Liver (tissue), 9 donors: ENCODE data around the gene NELFCD. TPM values are rescaled to one million over a fixed set of nuclear protein-coding genes. Genes with fewer than 3 reads are reported as not detected.

ENCODE experiments used
- DNase-seq: peaks from one replicate; pipeline ENCODE4 v3.0.0-alpha.2; 2017; ENCODE audit warnings: low spot score
- H3K27ac ChIP-seq, 2 donors: one replicate each; pipeline ENCODE4 v1.7.0; 2013; ENCODE audit warnings: inconsistent platforms in 2 of 2, low read length in 2 of 2, control low read depth in 1 of 2, low read depth in 1 of 2, mild to moderate bottlenecking in 1 of 2
- H3K27me3 ChIP-seq, 4 donors: one replicate each; pipeline versions ENCODE4 v1.6.1 to v1.7.0; 2013; ENCODE audit warnings: low read length in 3 of 4, inconsistent platforms in 1 of 4, mild to moderate bottlenecking in 1 of 4, moderate library complexity in 1 of 4; ENCODE audit not compliant: control insufficient read depth in 4 of 4, insufficient read depth in 4 of 4
- H3K36me3 ChIP-seq, 4 donors: one replicate each; pipeline versions ENCODE4 v1.6.1 to v1.7.0; 2013; ENCODE audit warnings: low read length in 3 of 4, mild to moderate bottlenecking in 3 of 4, low read depth in 1 of 4, moderate library complexity in 1 of 4; ENCODE audit not compliant: control insufficient read depth in 4 of 4, insufficient read depth in 3 of 4
- H3K4me1 ChIP-seq, 4 donors: one replicate each; pipeline versions ENCODE4 v1.6.1 to v1.7.0; 2013; ENCODE audit warnings: low read length in 3 of 4, mild to moderate bottlenecking in 3 of 4, moderate library complexity in 1 of 4; ENCODE audit not compliant: control insufficient read depth in 4 of 4, insufficient read depth in 4 of 4
- H3K4me3 ChIP-seq, 3 donors: one replicate each; pipeline versions ENCODE4 v1.6.1 to v1.7.0; 2013; ENCODE audit warnings: low read length in 3 of 3, control low read depth in 1 of 3, low read depth in 1 of 3, mild to moderate bottlenecking in 1 of 3
- H3K9ac ChIP-seq, 2 donors: one replicate each; pipeline ENCODE4 v1.7.0; 2013; ENCODE audit warnings: low read length in 2 of 2, mild to moderate bottlenecking in 2 of 2, moderate library complexity in 2 of 2, control low read depth in 1 of 2, low read depth in 1 of 2
- H3K9me3 ChIP-seq, 4 donors: one replicate each; pipeline versions ENCODE4 v1.6.1 to v1.7.0; 2013; ENCODE audit warnings: low read length in 3 of 4; ENCODE audit not compliant: control insufficient read depth in 4 of 4
- EGR1 ChIP-seq, 2 donors: IDR thresholded peaks; 2 replicates each; pipeline ENCODE4 v1.6.1; 2016 to 2018; ENCODE audit warnings: antibody characterized with exemption in 2 of 2, low read depth in 2 of 2
- FOXA1 ChIP-seq: IDR thresholded peaks from 2 replicates; pipeline ENCODE4 v1.6.1; 2016; ENCODE audit warnings: antibody characterized with exemption
- GABPA ChIP-seq, 2 donors: IDR thresholded peaks in 1 of 2; conservative IDR thresholded peaks in 1 of 2; 2 replicates each; pipeline ENCODE4 v1.6.1; 2016; ENCODE audit warnings: antibody characterized with exemption in 2 of 2, mild to moderate bottlenecking in 1 of 2, moderate library complexity in 1 of 2
- HNF4A ChIP-seq, 2 donors: conservative IDR thresholded peaks; 2 replicates each; pipeline ENCODE4 v1.6.1; 2016; ENCODE audit warnings: antibody characterized with exemption in 2 of 2, mild to moderate bottlenecking in 2 of 2
- HNF4G ChIP-seq: IDR thresholded peaks from 2 replicates; pipeline ENCODE4 v1.6.1; 2016; ENCODE audit warnings: antibody characterized with exemption
- NR2F2 ChIP-seq: IDR thresholded peaks from 2 replicates; pipeline ENCODE4 v1.6.1; 2016; ENCODE audit warnings: antibody characterized with exemption
- RAD21 ChIP-seq, 2 donors: IDR thresholded peaks; 2 replicates each; pipeline ENCODE4 v1.6.1; 2016; ENCODE audit warnings: antibody characterized with exemption in 2 of 2, mild to moderate bottlenecking in 2 of 2
- RXRA ChIP-seq, 2 donors: IDR thresholded peaks; 2 replicates each; pipeline ENCODE4 v1.6.1; 2017 to 2018; ENCODE audit warnings: antibody characterized with exemption in 2 of 2, mild to moderate bottlenecking in 1 of 2
- SP1 ChIP-seq: IDR thresholded peaks from 2 replicates; pipeline ENCODE4 v1.6.1; 2018; ENCODE audit warnings: antibody characterized with exemption, mild to moderate bottlenecking
- TAF1 ChIP-seq: conservative IDR thresholded peaks from 2 replicates; pipeline ENCODE4 v1.6.1; 2016; ENCODE audit warnings: antibody characterized with exemption, mild to moderate bottlenecking
- YY1 ChIP-seq: IDR thresholded peaks from 2 replicates; pipeline ENCODE4 v1.6.1; 2016; ENCODE audit warnings: antibody characterized with exemption, mild to moderate bottlenecking
- WGBS: extraction: QIAGEN DNeasy Blood & Tissue Kit; methylation state at CpG from one replicate; pipeline ENCODE4 v1.1.7; 2013; 5-methylcytosine and 5-hydroxymethylcytosine counted together
- polyA plus RNA-seq, 2 donors: library from polyadenylated mRNA; stranded (reverse) in 1 of 2; unstranded in 1 of 2; fragments of 200-250 nt in 1 of 2; fragments of >200 nt in 1 of 2; fragmentation: Nextera tagmentation in 1 of 2; extraction: Ambion mirVana in 1 of 2; gene quantifications; one replicate each; pipeline versions ENCODE4 v1.2.1 to v1.2.3, GENCODE V29; 2013 to 2015
- total RNA-seq, 2 donors: library from RNA; depleted of rRNA; stranded (reverse); fragments of >200 nt; gene quantifications; one replicate each; pipeline ENCODE4 v1.2.3, GENCODE V29; 2014
- TF ChIP-seq, protein P1 (sequence below): IDR thresholded peaks from 2 replicates; pipeline ENCODE4 v1.6.1; 2016; ENCODE audit warnings: antibody characterized with exemption, mild to moderate bottlenecking
- TF ChIP-seq, protein P2 (sequence below): IDR thresholded peaks from 2 replicates; pipeline ENCODE4 v1.6.1; 2016; ENCODE audit warnings: antibody characterized with exemption
- TF ChIP-seq, protein P3 (sequence below): fragments of 150-350 bp; IDR thresholded peaks from 2 replicates; pipeline ENCODE4 v1.5.1; 2017; ENCODE audit warnings: improper control_type of control experiment, low read depth, low read length; ENCODE audit not compliant: missing input control
- donor health status: healthy.
- donor health status: healthy.
- donor health status: healthy.
- donor health status: healthy.
- donor health status: healthy.

NELFCD gene
- total and polyA plus RNA-seq, 4 donors: 28.1 to 39.8 (median 37.0) TPM

DNA sequence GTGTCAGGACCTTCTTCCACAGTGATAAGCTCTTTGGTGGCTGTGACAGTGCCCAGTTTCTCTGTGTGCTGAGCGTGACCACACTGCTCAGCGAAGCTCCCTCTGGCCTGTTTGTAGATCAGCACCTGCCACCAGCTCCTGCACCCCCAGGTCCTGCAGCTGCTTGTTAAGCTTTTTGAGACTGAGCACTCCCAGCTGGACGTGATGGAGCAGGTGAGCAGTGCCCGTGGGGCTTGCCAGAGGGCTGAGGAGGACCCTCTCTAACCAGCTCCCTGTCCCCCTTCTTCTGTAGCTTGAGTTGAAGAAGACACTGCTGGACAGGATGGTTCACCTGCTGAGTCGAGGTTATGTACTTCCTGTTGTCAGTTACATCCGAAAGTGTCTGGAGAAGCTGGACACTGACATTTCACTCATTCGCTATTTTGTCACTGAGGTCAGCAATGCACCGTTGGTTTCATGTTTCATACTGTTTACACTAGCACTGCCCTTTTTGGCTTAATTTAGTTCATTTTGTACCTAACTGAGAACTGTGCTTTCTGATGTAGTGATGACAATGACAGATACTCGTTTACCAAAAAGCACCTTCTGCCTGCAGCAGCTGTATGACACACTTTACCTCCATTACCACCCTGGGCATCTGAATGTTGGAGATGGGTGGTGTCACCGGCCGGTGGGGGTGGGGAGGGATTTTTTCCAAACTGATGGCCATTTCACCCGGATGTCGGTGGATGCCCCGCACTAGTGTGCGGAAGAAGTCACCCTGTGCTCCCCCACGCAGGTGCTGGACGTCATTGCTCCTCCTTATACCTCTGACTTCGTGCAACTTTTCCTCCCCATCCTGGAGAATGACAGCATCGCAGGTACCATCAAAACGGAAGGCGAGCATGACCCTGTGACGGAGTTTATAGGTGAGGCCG, 12.5 kb downstream of the NELFCD start (continued):
- TF ChIP-seq, protein P1, sequence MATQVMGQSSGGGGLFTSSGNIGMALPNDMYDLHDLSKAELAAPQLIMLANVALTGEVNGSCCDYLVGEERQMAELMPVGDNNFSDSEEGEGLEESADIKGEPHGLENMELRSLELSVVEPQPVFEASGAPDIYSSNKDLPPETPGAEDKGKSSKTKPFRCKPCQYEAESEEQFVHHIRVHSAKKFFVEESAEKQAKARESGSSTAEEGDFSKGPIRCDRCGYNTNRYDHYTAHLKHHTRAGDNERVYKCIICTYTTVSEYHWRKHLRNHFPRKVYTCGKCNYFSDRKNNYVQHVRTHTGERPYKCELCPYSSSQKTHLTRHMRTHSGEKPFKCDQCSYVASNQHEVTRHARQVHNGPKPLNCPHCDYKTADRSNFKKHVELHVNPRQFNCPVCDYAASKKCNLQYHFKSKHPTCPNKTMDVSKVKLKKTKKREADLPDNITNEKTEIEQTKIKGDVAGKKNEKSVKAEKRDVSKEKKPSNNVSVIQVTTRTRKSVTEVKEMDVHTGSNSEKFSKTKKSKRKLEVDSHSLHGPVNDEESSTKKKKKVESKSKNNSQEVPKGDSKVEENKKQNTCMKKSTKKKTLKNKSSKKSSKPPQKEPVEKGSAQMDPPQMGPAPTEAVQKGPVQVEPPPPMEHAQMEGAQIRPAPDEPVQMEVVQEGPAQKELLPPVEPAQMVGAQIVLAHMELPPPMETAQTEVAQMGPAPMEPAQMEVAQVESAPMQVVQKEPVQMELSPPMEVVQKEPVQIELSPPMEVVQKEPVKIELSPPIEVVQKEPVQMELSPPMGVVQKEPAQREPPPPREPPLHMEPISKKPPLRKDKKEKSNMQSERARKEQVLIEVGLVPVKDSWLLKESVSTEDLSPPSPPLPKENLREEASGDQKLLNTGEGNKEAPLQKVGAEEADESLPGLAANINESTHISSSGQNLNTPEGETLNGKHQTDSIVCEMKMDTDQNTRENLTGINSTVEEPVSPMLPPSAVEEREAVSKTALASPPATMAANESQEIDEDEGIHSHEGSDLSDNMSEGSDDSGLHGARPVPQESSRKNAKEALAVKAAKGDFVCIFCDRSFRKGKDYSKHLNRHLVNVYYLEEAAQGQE: peak; percentile 25
- TF ChIP-seq YY1 (no peak), SP1 (peak; percentile 22), RAD21 (IDR thresholded peaks at IDR 0.05) (no peak)

DNA sequence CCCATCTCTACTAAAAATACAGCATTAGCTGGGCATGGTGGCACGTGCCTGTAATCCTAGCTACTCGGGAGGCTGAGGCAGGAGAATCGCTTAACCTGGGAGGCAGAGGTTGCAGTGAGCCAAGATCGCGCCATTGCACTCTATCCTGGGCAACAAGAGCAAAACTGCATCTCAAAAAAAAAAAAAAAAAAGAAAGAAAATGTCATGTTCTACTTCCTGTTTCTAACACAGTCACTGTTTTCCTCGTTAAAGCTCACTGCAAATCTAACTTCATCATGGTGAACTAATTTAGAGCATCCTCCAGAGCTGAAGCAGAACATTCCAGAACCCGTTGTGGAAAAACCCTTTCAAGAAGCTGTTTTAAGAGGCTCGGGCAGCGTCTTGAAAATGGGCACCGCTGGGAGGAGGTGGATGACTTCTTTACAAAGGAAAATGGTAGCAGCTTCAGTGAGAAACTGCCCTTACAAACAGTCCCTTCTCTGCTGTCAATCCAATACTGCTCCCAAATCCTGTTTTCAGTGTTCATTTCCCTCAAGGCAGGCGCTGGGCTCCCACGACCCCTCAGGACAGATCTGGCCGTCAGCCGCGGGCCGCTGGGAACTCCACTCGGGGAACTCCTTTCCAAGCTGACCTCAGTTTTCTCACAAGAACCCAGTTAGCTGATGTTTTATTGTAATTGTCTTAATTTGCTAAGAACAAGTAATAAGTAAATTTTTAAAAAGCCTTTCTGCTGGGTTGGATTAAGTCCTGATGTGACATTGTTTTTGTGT, 13.5 kb downstream of the NELFCD start:
- TF ChIP-seq TAF1 (no peak), RAD21 (IDR thresholded peaks at IDR 0.05) (no peak)
- H3K9ac ChIP-seq: no peak overlapping the region
- H3K4me1 ChIP-seq: peaks cover 22 to 56% (median 44%) of the 10 kb centered on the region in 4 donors
- H3K27me3 ChIP-seq: no peaks in the 10 kb centered on the region
- 91% methylated on average over 17 of the region's 17 CpGs for WGBS
- peaks cover 13 to 37% (median 26%) of the 10 kb centered on the region in 4 donors for H3K36me3 ChIP-seq
- H3K27ac ChIP-seq: peak overlapping the region; percentile 94 to 98
- H3K9me3 ChIP-seq: no peaks in the 10 kb centered on the region
- H3K4me3 ChIP-seq: no peak overlapping the region
- DNase-seq: no peak

DNA sequence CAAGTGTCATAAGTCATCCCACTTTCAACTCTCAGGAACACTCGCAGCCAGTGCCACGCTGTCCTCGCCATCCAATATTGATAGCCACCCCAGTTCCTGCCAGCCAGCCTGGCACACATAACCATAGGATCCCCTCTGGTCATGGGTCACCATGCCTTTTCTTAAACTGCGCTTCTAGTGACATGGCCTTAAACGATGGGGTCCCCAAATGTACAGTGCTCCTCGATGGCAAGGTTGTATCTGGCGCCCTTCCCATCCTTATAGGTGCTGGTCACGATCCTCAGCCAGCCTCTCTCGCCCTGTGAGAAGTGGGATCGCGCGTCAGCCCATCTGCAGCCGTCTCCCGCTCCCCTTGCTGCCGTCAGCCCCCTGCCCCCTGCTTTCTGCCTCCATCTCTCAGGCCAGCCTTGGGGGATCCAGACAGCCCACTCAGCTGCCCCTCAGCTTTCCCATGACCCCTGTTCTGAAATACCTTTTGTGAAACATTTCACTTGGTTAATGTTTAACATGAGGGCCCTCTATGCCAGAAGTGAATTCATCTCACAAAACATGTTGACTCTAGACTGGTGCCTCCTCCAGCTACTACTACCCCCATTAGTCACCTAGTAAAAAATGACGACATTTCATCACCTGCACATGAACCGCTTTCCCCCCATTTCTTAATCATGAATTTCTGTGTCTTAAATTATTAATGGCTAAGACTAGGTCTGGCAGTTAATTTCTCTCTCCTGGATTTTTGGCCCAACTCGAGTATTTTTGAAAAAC, 14.6 kb downstream of the NELFCD start:
- Histone ChIP-seq H3K4me3 (no peak overlapping the region), H3K9me3 (no peaks in the 10 kb centered on the region), H3K27me3 (no peaks in the 10 kb centered on the region), H3K4me1 (peaks cover 22 to 56% (median 44%) of the 10 kb centered on the region in 4 donors), H3K9ac (no peak overlapping the region), H3K27ac (peak overlapping the region; percentile 94 to 98), H3K36me3 (peaks cover 10 to 33% (median 25%) of the 10 kb centered on the region in 4 donors)
- no peak for DNase-seq
- WGBS: 47% methylated on average over 18 of the region's 18 CpGs
- TF ChIP-seq RXRA (IDR thresholded peaks at IDR 0.05): peak; percentile 47 to 83
- TF ChIP-seq, protein P1: peak; percentile 27
- no peak for TF ChIP-seq NR2F2
- no peak for TF ChIP-seq GABPA (IDR thresholded peaks at IDR 0.05 in 1 of 2, conservative IDR thresholded peaks at IDR 0.05 in 1 of 2)
- TF ChIP-seq, protein P2, sequence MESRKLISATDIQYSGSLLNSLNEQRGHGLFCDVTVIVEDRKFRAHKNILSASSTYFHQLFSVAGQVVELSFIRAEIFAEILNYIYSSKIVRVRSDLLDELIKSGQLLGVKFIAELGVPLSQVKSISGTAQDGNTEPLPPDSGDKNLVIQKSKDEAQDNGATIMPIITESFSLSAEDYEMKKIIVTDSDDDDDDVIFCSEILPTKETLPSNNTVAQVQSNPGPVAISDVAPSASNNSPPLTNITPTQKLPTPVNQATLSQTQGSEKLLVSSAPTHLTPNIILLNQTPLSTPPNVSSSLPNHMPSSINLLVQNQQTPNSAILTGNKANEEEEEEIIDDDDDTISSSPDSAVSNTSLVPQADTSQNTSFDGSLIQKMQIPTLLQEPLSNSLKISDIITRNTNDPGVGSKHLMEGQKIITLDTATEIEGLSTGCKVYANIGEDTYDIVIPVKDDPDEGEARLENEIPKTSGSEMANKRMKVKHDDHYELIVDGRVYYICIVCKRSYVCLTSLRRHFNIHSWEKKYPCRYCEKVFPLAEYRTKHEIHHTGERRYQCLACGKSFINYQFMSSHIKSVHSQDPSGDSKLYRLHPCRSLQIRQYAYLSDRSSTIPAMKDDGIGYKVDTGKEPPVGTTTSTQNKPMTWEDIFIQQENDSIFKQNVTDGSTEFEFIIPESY: no peak
- TF ChIP-seq HNF4A (conservative IDR thresholded peaks at IDR 0.05): peak; percentile 35 to 58
- TF ChIP-seq, protein P3, sequence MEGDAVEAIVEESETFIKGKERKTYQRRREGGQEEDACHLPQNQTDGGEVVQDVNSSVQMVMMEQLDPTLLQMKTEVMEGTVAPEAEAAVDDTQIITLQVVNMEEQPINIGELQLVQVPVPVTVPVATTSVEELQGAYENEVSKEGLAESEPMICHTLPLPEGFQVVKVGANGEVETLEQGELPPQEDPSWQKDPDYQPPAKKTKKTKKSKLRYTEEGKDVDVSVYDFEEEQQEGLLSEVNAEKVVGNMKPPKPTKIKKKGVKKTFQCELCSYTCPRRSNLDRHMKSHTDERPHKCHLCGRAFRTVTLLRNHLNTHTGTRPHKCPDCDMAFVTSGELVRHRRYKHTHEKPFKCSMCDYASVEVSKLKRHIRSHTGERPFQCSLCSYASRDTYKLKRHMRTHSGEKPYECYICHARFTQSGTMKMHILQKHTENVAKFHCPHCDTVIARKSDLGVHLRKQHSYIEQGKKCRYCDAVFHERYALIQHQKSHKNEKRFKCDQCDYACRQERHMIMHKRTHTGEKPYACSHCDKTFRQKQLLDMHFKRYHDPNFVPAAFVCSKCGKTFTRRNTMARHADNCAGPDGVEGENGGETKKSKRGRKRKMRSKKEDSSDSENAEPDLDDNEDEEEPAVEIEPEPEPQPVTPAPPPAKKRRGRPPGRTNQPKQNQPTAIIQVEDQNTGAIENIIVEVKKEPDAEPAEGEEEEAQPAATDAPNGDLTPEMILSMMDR: no peak
- TF ChIP-seq FOXA1: peak; percentile 79
- TF ChIP-seq HNF4G: no peak
- peak; percentile 51 for TF ChIP-seq SP1
- TF ChIP-seq EGR1 (IDR thresholded peaks at IDR 0.05; ENCODE audit: low read depth in 2 of 2): no peak
